ENCODE data around the gene MLLT10.

GRCh38 chr10:21511946-21512572 is 22.0 kb upstream of the MLLT10 start:
- TF ChIP-seq CTCF (IDR thresholded peaks at IDR 0.05) (no peak), POLR2A (IDR thresholded peaks at IDR 0.05) (no peak)

Measured in thyroid gland (tissue), 4 donors.